ENCODE measurements around the gene BEAN1.

BEAN1 gene, protein sequence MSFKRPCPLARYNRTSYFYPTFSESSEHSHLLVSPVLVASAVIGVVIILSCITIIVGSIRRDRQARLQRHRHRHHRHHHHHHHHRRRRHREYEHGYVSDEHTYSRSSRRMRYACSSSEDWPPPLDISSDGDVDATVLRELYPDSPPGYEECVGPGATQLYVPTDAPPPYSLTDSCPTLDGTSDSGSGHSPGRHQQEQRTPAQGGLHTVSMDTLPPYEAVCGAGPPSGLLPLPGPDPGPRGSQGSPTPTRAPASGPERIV

DNA sequence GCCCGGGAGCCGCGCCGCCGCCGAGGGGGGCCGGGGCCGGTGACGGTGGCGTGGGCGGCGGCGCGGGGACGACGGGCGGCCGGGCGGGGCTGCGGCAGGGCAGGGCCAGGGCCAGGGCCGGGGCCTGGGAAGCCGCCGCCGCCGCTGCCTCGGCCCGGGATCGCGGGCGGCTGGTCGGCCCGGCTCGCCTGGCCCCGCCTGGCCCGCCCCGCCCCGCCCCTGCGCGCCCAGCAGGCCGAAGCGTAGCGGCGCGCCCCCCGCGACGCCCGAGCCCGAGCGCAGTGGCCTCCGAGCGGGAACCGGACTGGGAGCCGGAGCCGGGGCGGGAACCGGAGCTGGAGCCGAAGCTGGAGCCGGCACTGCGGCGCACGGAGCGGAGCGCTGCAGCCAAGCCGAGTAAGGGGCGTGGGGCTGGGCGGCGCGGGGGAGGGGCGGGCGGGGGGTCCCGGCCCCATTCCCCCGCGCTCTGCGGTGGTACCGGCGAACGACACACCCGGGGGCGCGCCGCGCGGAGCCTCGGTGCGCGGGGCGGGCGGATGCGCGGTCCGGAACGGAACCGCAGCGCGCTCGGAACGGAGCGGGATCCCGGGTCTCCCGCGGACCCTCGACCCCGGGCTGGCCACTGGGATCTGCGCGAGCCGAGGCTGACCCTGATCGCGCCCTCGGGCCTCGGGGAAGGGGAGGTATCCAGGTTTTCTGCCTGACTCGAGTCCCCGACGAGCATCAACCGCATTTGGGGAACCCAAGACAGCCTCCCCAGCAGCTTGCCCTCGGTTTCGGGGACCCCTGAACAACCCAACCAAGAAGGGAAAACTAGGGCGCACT, at the start of gene BEAN1:
TSS of gene BEAN1 (plus strand) at position 260 of the 825 bp plus-strand sequence. CDS start 10,382 bp downstream, outside the sequence.
- TF ChIP-seq, protein P1, sequence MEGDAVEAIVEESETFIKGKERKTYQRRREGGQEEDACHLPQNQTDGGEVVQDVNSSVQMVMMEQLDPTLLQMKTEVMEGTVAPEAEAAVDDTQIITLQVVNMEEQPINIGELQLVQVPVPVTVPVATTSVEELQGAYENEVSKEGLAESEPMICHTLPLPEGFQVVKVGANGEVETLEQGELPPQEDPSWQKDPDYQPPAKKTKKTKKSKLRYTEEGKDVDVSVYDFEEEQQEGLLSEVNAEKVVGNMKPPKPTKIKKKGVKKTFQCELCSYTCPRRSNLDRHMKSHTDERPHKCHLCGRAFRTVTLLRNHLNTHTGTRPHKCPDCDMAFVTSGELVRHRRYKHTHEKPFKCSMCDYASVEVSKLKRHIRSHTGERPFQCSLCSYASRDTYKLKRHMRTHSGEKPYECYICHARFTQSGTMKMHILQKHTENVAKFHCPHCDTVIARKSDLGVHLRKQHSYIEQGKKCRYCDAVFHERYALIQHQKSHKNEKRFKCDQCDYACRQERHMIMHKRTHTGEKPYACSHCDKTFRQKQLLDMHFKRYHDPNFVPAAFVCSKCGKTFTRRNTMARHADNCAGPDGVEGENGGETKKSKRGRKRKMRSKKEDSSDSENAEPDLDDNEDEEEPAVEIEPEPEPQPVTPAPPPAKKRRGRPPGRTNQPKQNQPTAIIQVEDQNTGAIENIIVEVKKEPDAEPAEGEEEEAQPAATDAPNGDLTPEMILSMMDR (conservative IDR thresholded peaks at IDR 0.05; ENCODE audit: low read depth, low read length): no peak
- DNase-seq (ENCODE audit: low read depth): peak; percentile 21
- H3K4me3 ChIP-seq (ENCODE audit: low read depth, low read length): peak within 1 kb of the TSS; percentile 44

DNA sequence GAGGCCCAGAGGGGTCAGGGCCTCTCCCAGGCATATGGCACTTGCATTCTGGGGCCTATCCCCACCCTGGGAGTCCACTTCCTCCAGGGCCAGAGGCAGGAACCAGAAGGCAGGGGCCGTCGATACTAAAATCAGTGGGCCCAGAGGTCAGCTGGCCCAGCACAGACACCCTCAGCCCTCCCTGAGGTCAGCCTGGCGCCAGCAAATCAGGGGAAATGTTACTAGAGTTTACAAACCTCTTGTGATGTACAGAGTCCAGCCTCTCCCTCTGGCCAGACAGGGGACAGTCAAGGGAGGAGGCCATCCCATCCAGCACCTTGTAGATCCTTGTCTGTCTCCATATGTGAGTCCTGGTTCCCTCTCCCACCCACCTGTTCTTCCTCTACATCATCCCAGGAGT, 49.8 kb upstream of the BEAN1 start:
- DNase-seq (ENCODE audit: low read depth): no peak
- no peak overlapping the region for H3K4me3 ChIP-seq (ENCODE audit: low read depth, low read length)
- TF ChIP-seq, protein P1 (conservative IDR thresholded peaks at IDR 0.05; ENCODE audit: low read depth, low read length): no peak

DNA sequence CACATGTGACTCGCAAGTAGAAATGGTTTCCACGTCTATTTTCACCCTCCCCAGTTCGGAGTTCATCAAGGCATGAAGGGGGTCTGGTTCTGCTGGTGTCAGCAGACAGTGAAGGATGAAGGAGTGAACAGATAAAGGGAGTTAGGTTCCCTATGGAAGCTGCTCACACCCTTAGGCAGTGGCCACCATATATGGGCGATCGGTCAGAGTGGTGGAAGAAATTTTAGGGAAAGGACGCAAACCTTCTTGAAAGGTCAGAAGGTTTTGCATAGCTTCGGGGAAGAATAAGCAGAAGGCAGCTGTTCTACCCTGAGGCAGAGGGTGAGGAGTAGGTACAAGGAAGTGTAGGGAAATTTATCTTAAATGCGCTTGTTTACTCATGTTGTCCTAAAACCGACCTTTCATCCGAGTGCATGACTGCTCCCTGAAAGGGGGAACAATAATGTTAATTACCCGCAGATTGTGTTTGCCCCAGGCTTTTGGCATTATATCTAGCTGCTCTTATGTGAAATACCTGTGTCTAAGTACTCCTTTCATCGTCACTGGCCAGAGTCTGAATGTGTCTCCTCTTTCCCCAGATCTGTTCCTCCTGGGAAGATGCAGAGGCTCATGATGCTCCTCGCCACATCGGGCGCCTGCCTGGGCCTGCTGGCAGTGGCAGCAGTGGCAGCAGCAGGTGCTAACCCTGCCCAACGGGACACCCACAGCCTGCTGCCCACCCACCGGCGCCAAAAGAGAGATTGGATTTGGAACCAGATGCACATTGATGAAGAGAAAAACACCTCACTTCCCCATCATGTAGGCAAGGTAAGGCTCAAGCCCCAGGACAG, 48.1 kb upstream of the BEAN1 start:
- no peak for DNase-seq (ENCODE audit: low read depth)
- TF ChIP-seq, protein P1 (conservative IDR thresholded peaks at IDR 0.05; ENCODE audit: low read depth, low read length): no peak
- H3K4me3 ChIP-seq (ENCODE audit: low read depth, low read length): no peak overlapping the region

DNA sequence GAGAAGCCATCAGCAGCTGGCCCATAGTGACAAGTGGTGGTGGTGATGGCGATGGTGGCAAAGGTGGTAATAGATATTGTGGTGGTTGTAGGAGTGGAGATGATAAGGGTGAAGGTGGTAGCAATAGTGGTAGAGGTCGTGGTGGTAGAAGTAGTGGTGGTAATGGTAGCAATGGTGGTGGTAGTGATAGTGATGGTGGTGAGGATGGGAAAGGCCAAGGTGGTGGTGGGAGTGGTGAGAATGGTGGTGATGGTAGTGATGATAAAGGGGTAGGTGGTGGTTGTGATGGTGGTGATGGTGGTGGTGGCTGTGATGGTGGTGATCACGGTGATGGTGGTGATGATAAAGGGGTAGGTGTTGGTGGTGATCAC, 47.5 kb upstream of the BEAN1 start:
- no peak overlapping the region for H3K4me3 ChIP-seq (ENCODE audit: low read depth, low read length)
- TF ChIP-seq, protein P1 (conservative IDR thresholded peaks at IDR 0.05; ENCODE audit: low read depth, low read length): no peak
- DNase-seq (ENCODE audit: low read depth): no peak

DNA sequence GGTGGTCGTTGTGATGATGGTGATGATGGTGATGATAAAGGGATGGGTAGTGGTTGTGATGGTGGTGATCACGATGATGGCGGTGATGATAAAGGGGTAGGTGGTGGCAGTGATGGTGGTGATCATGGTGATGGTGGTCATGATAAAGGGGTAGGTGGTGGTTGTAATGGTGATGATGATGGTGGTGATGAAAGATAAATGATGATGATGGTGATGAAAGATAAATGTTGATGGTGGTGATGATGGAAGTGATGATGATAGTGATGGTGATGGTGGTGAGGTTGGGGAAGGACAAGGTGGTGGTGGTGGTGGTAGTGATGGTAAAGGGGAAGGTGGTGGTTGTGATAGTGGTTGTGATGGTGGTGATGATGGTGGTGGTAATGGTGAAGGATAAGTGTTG, 46.7 kb upstream of the BEAN1 start:
- no peak overlapping the region for H3K4me3 ChIP-seq (ENCODE audit: low read depth, low read length)
- no peak for DNase-seq (ENCODE audit: low read depth)
- TF ChIP-seq, protein P1 (conservative IDR thresholded peaks at IDR 0.05; ENCODE audit: low read depth, low read length): no peak

DNA sequence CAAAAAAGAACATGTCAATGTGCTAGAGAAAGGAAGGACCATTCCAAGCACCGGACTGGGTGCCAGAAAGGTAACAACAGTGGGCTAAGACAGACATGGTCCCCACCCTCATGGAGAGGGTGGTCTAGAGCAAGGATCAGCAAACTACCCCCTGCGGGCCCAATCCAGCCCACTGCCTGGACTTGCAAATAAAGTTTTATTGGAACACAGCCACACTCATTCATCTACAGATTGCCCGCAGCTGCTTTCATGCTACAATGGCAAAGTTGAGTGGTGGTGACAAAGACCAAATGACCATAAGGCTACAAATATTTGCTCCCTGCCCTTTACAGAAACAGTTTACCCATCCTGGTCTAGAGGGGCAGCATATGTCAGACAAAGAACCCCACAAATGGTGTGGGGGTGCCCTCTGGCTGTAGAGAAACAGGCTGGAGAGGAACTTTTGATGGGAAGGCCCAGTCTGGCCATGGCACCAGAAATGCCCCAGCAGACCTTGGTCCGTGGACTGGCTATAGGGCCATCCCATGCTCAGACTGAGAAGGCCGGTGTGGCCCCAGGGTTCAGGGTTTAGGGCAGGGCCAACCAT, 45.4 kb upstream of the BEAN1 start:
- no peak for DNase-seq (ENCODE audit: low read depth)
- TF ChIP-seq, protein P1 (conservative IDR thresholded peaks at IDR 0.05; ENCODE audit: low read depth, low read length): peak; percentile 15

More for the DNA sequence above, 45.4 kb upstream of the BEAN1 start:
- no peak overlapping the region for H3K4me3 ChIP-seq (ENCODE audit: low read depth, low read length)
